D341Med (cell line): ENCODE data around the gene PLXNB1.

ENCODE experiments used
- DNase-seq: peaks from one replicate; pipeline ENCODE4 v3.0.0; 2012; ENCODE audit warnings: low spot score

Gene PLXNB1

GRCh38 chr3:48404440-48405342 lies 25.2 kb downstream of the PLXNB1 start:
- DNase-seq = peak; percentile 11

- peak; percentile 16 for DNase-seq
These were observed 26.1 kb downstream of the PLXNB1 start for GRCh38 chr3:48403533-48404439.

DNA sequence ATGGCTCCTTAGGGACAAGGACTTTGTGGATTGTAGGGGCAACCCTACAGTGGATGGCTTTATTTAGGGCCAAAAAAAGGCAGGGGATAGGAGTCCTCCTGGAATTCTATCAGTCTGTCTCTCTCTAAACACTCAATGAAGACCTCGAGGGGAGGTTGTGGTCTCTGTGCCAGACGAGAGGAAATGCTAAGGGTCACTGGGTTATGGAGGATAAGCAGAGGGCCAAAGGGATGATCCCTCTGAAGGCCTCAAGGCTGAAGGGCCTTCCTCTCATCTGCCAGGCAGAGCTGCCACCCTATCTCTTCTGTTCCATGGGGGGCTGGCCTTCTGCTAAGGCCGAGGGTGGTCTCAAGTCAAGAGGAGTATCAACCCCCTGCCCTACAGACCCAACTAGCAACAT lies 27.0 kb downstream of the PLXNB1 start:
- DNase-seq = no peak

GRCh38 chr3:48402281-48402732 lies 27.6 kb downstream of the PLXNB1 start:
- peak; percentile 24 for DNase-seq

DNA sequence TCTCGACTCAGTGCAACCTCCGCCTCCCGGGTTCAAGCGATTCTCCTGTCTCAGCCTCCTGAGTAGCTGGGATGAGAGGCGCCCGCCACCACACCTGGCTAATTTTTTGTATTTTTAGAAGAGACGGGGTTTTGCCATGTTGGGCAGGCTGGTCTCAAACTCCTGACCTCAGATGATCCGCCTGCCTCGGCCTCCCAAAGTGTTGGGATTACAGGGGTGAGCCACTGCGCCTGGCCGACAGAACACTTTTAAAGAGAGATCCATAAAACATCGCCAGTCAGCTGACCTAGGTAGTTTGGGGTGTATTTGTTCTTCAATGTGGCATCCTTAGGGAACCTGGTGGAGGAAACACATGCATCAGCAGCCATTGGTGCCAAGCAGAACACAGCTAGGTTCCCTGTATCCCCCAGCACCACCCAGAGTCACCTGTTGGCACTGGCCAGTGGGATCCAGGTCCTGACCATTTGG lies 28.4 kb downstream of the PLXNB1 start:
- peak; percentile 22 for DNase-seq

- DNase-seq = peak; percentile 79
These were observed 29.0 kb downstream of the PLXNB1 start for GRCh38 chr3:48400824-48401433.

DNA sequence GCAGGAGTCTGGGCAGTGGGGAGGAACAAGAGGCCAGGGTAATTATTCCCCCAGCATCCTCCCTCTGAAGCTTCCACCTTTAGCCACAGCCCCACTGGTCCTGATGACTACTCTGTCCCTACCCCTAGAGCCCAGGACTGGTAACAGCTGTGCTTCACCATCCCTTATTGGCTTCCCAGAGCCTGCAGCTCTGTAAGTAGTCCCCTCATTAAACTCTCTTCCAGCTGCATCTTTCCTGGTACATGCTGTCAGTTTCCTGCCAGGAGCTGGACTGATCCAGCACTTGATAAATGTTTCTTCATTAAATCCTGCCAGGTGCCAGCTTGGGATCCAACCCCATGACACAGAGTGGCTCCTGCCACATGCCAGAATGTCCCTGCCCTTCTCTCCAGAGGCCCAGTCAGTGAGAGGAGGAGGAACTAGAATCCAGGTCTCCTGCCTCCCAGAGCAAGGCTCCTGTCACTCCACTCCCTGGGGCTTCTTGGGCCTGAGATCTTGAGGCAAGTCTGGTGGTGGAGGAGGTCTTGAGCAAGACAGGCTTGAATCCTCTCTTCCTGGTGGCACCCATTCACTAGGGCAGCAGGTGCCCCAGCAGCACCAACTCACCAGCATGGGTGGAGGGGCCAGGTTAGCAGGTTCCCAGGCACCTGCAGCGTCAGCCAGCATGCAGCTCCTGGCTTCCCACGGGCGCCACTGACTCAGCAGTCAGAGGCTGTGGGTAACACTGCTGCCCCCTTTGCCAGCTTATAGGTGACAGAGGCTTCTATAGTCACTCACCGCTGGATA lies 30.3 kb downstream of the PLXNB1 start:
- peak; percentile 30 for DNase-seq

- DNase-seq = no peak
These were observed 31.0 kb downstream of the PLXNB1 start for GRCh38 chr3:48398701-48399386.

GRCh38 chr3:48397767-48398681 lies 31.9 kb downstream of the PLXNB1 start:
- peak; percentile 21 for DNase-seq

- DNase-seq = no peak
These were observed 34.2 kb downstream of the PLXNB1 start for GRCh38 chr3:48395714-48396113.

DNA sequence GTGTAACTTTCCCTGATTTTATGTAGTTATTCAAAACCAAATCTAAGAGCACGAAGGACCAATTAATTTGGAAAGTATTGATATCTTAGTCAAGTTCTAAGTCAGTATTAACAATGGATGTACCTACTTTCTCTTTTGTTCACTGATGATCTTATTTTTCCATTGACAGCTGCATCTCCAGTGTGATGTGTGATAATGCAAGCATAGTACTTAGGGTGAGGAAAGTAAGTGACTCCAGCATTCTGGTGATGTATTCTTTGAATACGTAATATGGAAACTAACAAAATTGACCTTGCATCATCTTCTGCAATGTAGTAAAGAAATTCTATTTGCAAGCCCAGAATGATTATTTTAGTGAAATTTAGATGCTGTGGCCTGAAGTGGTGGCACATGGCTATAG lies 35.5 kb downstream of the PLXNB1 start:
- DNase-seq = no peak

GRCh38 chr3:48388966-48389365 lies 40.9 kb downstream of the PLXNB1 start:
- no peak for DNase-seq

GRCh38 chr3:48387634-48388033 lies 42.3 kb downstream of the PLXNB1 start:
- no peak for DNase-seq

- DNase-seq = no peak
These were observed 56.9 kb downstream of the PLXNB1 start for GRCh38 chr3:48372862-48373435.

DNA sequence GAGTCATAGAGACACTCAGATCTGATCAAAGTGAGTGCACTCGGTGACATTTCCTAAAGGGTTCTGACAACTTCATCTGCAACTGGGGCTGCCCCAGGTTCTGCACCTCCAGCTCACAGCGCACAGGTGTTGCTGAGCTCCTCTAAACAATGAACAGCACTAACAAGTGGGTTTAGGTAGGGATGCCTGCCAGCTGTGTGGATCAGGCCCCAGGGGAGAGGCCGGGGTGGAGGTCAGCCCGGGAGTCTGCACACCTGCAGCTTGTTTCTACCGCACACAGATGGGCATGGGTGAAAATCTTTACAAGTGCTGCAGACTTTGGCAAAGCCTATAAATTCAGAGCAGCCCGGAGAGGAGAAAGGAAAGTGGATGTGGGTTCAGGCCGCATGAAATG lies 57.5 kb downstream of the PLXNB1 start:
- DNase-seq = no peak

GRCh38 chr3:48371651-48372376 lies 58.1 kb downstream of the PLXNB1 start, which contains the start of gene FBXW12:
Gene FBXW12, plus strand, starts transcription at chr3:48372219. Its CDS starts 549 bp downstream, at chr3:48372768.
- DNase-seq = no peak

GRCh38 chr3:48370333-48370713 lies 59.6 kb downstream of the PLXNB1 start:
- no peak for DNase-seq

GRCh38 chr3:48369693-48370332 lies 60.1 kb downstream of the PLXNB1 start:
- no peak for DNase-seq
